Gastroesophageal sphincter (tissue), 4 donors: ENCODE data around the gene COQ3. TPM values are rescaled to one million over a fixed set of nuclear protein-coding genes. Genes with fewer than 3 reads are reported as not detected.

Experiments used
- ATAC-seq: fragments of 150-250 bp; one replicate; pipeline ENCODE4 v1.9.1; 2016; ENCODE audit warnings: mild to moderate bottlenecking, moderate library complexity
- H3K27ac ChIP-seq, 4 donors: fragments of 200-600 bp; sonication (generic) in 3 of 4; 1 replicate in 3 of 4; 2 replicates in 1 of 4; pipeline ENCODE4 v1.5.1; 2016 to 2019
- H3K27me3 ChIP-seq: fragments of 200-600 bp; sonication (generic); one replicate; pipeline ENCODE4 v1.5.1; 2019
- H3K36me3 ChIP-seq, 2 donors: fragments of 200-600 bp; sonication (generic); one replicate each; pipeline ENCODE4 v1.5.1; 2019; ENCODE audit warnings: control low read depth in 1 of 2
- H3K4me1 ChIP-seq, 3 donors: fragments of 200-600 bp; sonication (generic); 1 replicate in 2 of 3; 2 replicates in 1 of 3; pipeline ENCODE4 v1.5.1; 2016 to 2019; ENCODE audit warnings: control low read depth in 2 of 3
- H3K4me3 ChIP-seq, 2 donors: fragments of 200-600 bp; sonication (generic); one replicate each; pipeline ENCODE4 v1.5.1; 2019; ENCODE audit warnings: mild to moderate bottlenecking in 1 of 2, moderate library complexity in 1 of 2
- H3K9me3 ChIP-seq, 3 donors: fragments of 200-600 bp; sonication (generic); one replicate each; pipeline ENCODE4 v1.5.1; 2017 to 2019; ENCODE audit warnings: control low read depth in 2 of 3
- EP300 ChIP-seq: sonication (generic); formaldehyde crosslinking; IDR thresholded peaks from one replicate; pipeline ENCODE4 v1.6.1; 2017; ENCODE audit warnings: antibody characterized with exemption, mild to moderate bottlenecking
- POLR2A ChIP-seq, 2 donors: fragments of 450-650 bp; IDR thresholded peaks; one replicate each; pipeline ENCODE4 v1.6.1; 2017; ENCODE audit warnings: antibody characterized with exemption in 2 of 2, mild to moderate bottlenecking in 2 of 2, moderate library complexity in 1 of 2
- POLR2AphosphoS5 ChIP-seq: sonication (generic); formaldehyde crosslinking; IDR thresholded peaks from one replicate; pipeline ENCODE4 v1.6.1; 2017; ENCODE audit warnings: antibody characterized with exemption
- WGBS, 2 donors: methylation state at CpG; one replicate each; pipeline ENCODE4 v1.1.5; 2018; ENCODE audit warnings: low coverage in 1 of 2; 5-methylcytosine and 5-hydroxymethylcytosine counted together
- total RNA-seq, 4 donors: library from RNA; depleted of rRNA; stranded (reverse); fragments of >200 nt; gene quantifications; one replicate each; pipeline ENCODE4 v1.1.0, GENCODE V29; 2016
- TF ChIP-seq, protein P1 (sequence below), 4 experiments: fragments of 200-600 bp in 2 of 4; fragments of 450-650 bp in 2 of 4; sonication (generic) in 1 of 4; IDR thresholded peaks; one replicate each; pipeline ENCODE4 v1.5.1; 2017 to 2019; ENCODE audit warnings: antibody characterized with exemption in 4 of 4, mild to moderate bottlenecking in 2 of 4, moderate library complexity in 2 of 4

The COQ3 gene
- total RNA-seq, 4 donors from 2014 or later, result 3.2 to 13.4 (median 7.8) TPM

DNA sequence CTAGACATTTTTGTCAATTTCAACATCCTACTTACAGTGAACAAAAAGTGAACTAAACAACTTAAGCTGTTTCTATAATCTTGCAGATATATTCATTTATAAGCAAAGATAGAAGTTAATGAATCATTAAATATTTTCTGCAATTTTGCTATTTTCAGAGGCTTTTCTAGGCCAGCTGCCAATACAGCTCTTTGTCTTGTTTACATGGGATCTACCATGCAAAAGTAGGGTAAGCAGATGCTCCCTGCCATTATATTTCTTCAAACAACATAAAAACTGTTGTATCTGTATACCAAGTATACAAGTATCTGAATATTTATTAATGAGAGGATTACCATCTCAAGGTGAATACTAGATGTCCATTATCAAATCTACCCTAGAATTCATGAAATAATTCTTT is 15.7 kb upstream of the COQ3 start:
- Histone ChIP-seq H3K4me1 (peaks cover 0 to 53% (median 7%) of the 10 kb centered on the region in 3 donors), H3K27ac (no peak overlapping the region), H3K27me3 (no peaks in the 10 kb centered on the region), H3K4me3 (no peak overlapping the region), H3K36me3 (peaks cover 21 to 67% of the 10 kb centered on the region in 2 donors), H3K9me3 (no peaks in the 10 kb centered on the region)
- no peak for ATAC-seq
- no peak for TF ChIP-seq POLR2AphosphoS5

DNA sequence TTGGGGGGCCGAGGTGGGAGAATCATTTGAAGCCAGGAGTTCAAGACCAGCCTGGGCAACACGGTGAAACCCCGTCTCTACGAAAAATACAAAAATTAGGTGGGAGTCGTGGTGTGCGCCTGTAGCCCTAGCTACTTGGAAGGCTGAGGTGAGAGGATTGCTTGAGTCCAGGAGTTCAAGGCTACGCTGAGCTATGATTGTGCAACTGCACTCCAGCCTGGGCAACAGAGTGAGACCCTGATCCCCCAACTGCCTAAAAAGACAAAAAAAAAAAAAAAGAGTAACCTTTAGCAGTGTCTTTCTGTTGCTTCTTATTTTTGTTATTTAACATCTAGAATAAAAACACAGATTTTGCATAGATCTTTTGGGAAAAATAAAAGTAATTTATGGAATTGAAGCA is 13.1 kb upstream of the COQ3 start:
- TF ChIP-seq EP300 (no peak), POLR2A (IDR thresholded peaks at IDR 0.05) (no peak), POLR2AphosphoS5 (no peak)
- TF ChIP-seq, protein P1, sequence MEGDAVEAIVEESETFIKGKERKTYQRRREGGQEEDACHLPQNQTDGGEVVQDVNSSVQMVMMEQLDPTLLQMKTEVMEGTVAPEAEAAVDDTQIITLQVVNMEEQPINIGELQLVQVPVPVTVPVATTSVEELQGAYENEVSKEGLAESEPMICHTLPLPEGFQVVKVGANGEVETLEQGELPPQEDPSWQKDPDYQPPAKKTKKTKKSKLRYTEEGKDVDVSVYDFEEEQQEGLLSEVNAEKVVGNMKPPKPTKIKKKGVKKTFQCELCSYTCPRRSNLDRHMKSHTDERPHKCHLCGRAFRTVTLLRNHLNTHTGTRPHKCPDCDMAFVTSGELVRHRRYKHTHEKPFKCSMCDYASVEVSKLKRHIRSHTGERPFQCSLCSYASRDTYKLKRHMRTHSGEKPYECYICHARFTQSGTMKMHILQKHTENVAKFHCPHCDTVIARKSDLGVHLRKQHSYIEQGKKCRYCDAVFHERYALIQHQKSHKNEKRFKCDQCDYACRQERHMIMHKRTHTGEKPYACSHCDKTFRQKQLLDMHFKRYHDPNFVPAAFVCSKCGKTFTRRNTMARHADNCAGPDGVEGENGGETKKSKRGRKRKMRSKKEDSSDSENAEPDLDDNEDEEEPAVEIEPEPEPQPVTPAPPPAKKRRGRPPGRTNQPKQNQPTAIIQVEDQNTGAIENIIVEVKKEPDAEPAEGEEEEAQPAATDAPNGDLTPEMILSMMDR (IDR thresholded peaks at IDR 0.05), result no peak
- Histone ChIP-seq H3K4me1 (peaks cover 0 to 29% (median 0%) of the 10 kb centered on the region in 3 donors), H3K27ac (no peak overlapping the region), H3K4me3 (no peak overlapping the region), H3K9me3 (no peaks in the 10 kb centered on the region), H3K27me3 (no peaks in the 10 kb centered on the region), H3K36me3 (peaks cover 35 to 87% of the 10 kb centered on the region in 2 donors)
- no peak for ATAC-seq
- WGBS, 2 donors, result 69 to 87% methylated on average over 3 to 6 of the region's 7 CpGs

DNA sequence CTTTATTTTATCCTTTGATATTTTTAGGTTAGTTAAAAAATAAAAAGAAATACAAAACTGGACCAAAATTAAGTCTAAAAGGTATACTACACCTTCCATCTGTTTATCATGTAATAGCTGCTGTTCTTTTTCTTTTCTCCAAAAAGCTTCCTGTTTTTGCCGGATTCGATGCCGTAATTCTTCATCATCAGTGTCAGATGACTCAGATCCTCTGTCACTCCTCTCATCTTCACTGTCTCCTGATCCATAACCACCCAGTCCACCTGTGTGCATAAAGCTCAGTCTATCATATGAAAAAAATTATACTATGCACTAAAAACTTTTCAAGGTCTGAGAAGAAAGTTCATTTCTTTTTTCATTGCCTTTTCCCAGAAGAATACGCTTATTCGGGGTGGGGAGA is 8.5 kb upstream of the COQ3 start:
- no peaks in the 10 kb centered on the region for H3K9me3 ChIP-seq
- peaks cover 27 to 99% of the 10 kb centered on the region in 2 donors for H3K36me3 ChIP-seq
- H3K27ac ChIP-seq, result no peak overlapping the region
- WGBS, 2 donors, result 76 to 81% methylated on average over 5 of the region's 5 CpGs
- TF ChIP-seq EP300 (no peak), POLR2A (IDR thresholded peaks at IDR 0.05) (no peak), POLR2AphosphoS5 (no peak)
- TF ChIP-seq, protein P1 (IDR thresholded peaks at IDR 0.05), result no peak
- H3K4me3 ChIP-seq, result no peak overlapping the region
- ATAC-seq, result no peak
- no peaks in the 10 kb centered on the region for H3K27me3 ChIP-seq
- no peaks in the 10 kb centered on the region for H3K4me1 ChIP-seq

DNA sequence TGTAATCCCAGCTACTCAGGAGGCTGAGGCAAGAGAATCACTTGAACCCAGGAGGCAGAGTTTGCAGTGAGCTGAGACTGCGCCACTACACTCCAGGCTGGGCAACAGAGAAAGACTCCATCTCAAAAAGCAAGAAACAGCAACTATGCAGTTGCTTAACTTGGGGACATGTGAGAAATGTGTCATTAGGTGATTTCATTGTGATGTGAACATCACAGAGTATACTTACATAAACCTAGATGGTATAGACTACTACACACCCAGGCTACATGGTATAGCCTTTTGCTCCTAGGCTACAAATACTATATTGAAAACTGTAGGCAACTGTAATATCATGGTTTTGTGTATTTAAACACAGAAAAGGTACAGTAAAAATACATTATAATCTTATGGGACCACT is 3.3 kb upstream of the COQ3 start:
- Histone ChIP-seq H3K36me3 (peaks cover 5 to 53% of the 10 kb centered on the region in 2 donors), H3K4me3 (no peak overlapping the region), H3K9me3 (no peaks in the 10 kb centered on the region), H3K4me1 (peaks cover 0 to 18% (median 6%) of the 10 kb centered on the region in 3 donors), H3K27ac (no peak overlapping the region), H3K27me3 (no peaks in the 10 kb centered on the region)
- no peak for ATAC-seq
- WGBS, 2 donors, result 33% methylated on average over 1 of the region's 1 CpG; no CpG with 5 or more reads in 1 of the 2 donors
- TF ChIP-seq POLR2AphosphoS5 (no peak), POLR2A (IDR thresholded peaks at IDR 0.05) (no peak), EP300 (no peak)
- TF ChIP-seq, protein P1 (IDR thresholded peaks at IDR 0.05), result no peak

DNA sequence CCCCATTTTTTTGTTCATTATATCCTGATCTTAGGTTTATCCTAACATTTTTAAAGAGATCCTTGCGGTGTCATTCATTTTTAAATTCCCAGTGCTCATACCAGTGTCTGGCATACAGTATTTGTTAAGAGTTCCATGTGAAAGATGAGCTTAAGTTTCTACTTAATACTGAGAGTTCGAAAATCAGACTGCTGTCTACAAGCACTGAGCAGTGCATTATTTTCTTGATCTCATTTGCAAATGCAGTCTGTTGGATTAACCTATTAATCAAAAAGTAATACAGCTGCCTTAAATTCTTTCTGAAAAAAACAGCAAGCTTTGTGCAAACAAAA is 663 bp downstream of the COQ3 start:
- TF ChIP-seq EP300 (no peak), POLR2AphosphoS5 (no peak), POLR2A (IDR thresholded peaks at IDR 0.05) (no peak)
- TF ChIP-seq, protein P1 (IDR thresholded peaks at IDR 0.05), result no peak
- H3K36me3 ChIP-seq, result peaks cover 0 to 13% of the 10 kb centered on the region in 2 donors
- H3K4me1 ChIP-seq, result peaks cover 0 to 19% (median 6%) of the 10 kb centered on the region in 3 donors
- no peaks in the 10 kb centered on the region for H3K9me3 ChIP-seq
- H3K4me3 ChIP-seq, result peak overlapping the region; percentile 65 to 82
- peak overlapping the region; percentile 49 to 90 (median 88) for H3K27ac ChIP-seq
- no peaks in the 10 kb centered on the region for H3K27me3 ChIP-seq
- 0 to 5% methylated on average over 2 of the region's 2 CpGs for WGBS, 2 donors
- no peak for ATAC-seq
